ENCODE results near the gene GPBP1.
"Not testable (repeated sequence)": the region's sequence is repeated elsewhere in the genome, so short reads cannot be mapped to it uniquely, and the experiment has no call there.

Gene GPBP1

DNA sequence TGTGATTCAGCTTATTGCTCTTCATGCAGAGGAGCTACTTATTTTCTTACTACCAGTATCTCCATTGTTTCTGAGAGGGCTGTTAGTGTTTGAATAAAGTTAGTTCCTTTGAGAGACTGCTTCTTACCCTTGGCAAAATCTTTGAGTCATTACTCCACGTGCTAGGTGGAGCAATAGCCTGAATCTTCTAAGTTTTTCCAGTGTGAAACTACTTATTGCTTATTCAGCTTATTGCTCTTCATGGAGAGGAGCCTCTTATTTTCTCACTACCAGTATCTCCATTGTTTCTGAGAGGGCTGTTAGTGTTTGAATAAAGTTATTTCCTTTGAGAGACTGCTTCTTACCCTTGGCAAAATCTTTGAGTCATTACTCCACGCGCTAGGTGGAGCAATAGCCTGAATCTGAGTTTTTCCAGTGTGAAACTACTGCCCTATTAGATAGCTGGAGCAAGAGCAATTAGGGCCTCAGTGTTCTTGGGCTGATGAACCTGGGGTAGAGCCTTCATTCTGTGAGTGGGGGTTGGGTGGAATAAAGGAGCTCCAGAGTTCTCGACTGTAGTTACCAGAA is 41.9 kb downstream of the GPBP1 start:
- DNase-seq, result no peak

- DNase-seq, result no peak
These were observed 42.9 kb downstream of the GPBP1 start for GRCh38 chr5:57216714-57217113.

GRCh38 chr5:57219386-57219785 is 45.5 kb downstream of the GPBP1 start:
- no peak for DNase-seq

- DNase-seq, result no peak
These were observed 47.2 kb downstream of the GPBP1 start for GRCh38 chr5:57221049-57221568.

GRCh38 chr5:57225553-57225952 is 51.7 kb downstream of the GPBP1 start:
- no peak for DNase-seq

- DNase-seq, result no peak
These were observed 55.5 kb downstream of the GPBP1 start for GRCh38 chr5:57229313-57229712.

- no peak for DNase-seq
These were observed 57.7 kb downstream of the GPBP1 start for GRCh38 chr5:57231607-57232006.

DNA sequence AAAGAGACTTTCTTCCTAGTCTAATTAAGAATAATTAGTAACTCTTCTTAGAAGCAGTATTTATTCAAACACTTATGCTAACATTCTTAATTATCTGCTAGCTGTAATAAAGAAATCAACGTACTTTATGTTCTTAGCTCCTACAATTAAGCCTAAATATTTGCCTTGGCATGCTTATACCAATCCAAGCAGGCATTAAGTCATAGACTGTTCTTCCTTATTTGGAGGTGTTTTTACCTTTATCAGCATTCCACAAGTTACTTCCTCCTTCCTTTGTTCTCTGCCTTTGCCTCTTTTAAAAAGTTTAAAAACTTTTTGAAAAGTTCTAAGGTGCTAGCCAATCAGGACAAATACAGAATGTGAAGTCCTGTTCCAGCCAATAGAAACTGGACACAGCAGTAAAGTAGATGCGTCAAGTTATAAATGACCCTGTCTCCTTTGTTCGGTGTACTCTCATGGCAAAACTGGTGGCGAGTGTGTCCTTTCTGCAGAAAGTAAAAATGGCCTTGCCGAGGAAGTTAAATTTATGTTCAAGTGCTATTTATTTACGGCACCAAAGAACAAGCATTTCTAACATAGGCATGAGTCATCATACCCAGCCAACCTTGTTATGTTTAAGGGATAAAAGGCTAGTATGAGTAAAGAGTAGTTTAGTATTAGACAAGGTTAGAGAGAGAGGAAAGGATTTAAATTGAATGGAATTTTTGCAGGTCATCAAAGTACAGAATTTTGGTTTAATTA is 58.6 kb downstream of the GPBP1 start:
- no peak for DNase-seq

DNA sequence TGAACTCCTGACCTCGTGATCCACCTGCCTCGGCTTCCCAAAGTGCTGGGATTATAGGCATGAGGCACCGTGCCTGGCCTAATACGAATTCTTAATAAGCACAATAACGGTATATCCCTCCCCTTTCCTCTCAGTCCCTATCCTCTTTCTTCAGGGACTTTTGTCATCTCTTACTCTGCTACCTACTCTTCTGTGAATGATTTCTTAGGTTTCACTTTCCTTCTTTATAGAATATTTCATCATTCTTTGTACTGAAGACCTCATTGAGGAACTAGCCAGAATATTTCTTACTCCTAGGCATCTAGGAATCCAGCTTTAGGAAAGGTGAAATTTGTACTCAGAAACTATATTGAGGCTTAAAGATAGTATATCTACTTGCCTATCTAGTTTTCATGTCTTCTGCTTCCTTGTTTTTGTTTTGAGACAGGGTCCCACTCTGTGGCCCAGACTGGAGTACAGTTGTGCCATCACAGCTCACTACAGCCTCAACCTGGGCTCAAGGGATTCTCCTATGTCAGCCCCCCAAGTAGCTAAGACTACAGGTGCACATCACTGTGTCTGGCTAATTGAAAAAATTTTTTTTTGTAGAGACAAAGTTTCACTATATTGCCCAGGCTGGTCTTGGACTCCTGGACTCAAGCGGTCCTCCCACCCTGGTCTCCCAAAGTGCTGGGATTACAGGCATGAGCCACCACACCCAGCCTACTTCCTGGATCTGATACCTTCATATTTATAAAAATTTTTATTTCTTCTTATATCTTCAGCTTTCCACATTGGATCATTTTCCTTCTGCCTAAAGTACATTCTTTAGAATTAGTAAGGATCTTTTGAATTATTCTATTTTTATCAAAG is 69.7 kb downstream of the GPBP1 start:
- no peak for DNase-seq

- no peak for DNase-seq
These were observed 70.5 kb downstream of the GPBP1 start for GRCh38 chr5:57244331-57244730.

GRCh38 chr5:57246426-57246825 is 72.6 kb downstream of the GPBP1 start:
- DNase-seq, result no peak

- DNase-seq, result no peak
These were observed 73.9 kb downstream of the GPBP1 start for GRCh38 chr5:57247765-57248164.

GRCh38 chr5:57249265-57249874 is 75.5 kb downstream of the GPBP1 start:
- DNase-seq, result no peak

DNA sequence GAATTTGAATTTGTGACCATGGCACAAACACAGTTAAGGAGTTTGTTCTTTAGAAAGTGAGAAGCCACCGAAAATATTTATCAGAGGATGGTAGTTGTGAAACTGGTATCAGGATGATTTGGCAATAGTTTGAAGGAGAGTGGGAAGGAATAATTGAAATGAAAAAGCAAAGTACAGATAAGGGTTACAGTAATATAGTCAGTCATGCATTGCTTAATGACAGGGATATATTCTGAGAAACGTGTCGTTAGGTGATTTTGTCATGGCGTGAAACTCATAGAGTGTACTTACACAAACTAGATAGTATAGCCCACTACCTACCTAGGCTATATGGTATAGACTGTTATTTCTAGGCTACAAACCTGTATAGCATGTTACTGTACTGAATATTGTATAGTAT is 84.2 kb downstream of the GPBP1 start:
- no peak for DNase-seq

GRCh38 chr5:57258943-57259342 is 85.1 kb downstream of the GPBP1 start:
- DNase-seq, result no peak

GRCh38 chr5:57259704-57260103 is 85.8 kb downstream of the GPBP1 start:
- no peak for DNase-seq

GRCh38 chr5:57262541-57262940 is 88.7 kb downstream of the GPBP1 start:
- DNase-seq, result no peak

GRCh38 chr5:57267805-57268204 is 93.9 kb downstream of the GPBP1 start:
- no peak for DNase-seq

GRCh38 chr5:57276353-57276752 is 102.5 kb downstream of the GPBP1 start:
- no peak for DNase-seq

DNA sequence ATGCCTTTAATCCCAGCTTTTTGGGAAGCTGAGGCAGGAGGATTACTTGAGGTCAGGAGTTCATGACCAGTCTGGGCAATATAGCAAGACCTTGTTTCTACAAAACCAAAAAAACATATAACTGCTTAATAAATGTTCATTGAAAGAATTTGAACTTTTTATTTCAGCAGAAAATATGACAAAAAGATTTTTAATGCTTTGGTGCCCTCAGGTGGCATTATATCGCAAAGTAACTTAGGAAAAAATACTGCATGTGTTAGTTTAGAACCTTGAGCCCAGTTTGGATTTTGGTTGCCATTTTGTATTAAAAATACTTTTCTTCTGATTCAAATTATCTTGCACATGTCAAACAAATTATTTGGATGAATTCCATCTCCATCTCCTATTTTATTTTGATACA is 103.2 kb downstream of the GPBP1 start:
- no peak for DNase-seq

DNA sequence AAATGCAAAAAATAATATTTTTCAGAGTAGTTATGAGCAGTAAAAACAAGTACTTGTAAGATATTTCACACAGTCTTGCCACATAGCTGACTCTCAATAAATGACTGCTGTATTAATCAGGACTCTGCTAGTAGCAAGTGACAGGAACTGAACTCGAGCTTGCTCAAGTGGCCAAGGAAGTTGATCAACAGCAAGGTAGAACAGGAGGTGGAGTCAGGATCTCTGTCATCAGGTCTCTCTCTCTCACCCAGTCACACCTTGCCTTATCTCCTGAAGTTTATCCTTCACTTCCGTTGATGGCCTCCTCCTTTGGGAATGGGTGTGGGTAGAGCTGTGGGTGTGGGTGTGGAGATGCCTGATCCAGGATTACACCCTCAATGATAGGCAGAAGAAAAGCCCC is 107.0 kb downstream of the GPBP1 start:
- no peak for DNase-seq

- DNase-seq, result not testable (repeated sequence)
These were observed 111.2 kb downstream of the GPBP1 start for GRCh38 chr5:57285084-57285483.

- DNase-seq, result no peak
These were observed 118.0 kb downstream of the GPBP1 start for GRCh38 chr5:57291894-57292293.
